SK-N-SH treated with all-trans-retinoic acid at 6 μM for 48 hours (cell line): ENCODE results near the gene NCAM1.

Experiments
- CSRNP3 ChIP-seq: fragments of 250-450 bp; sonication (Bioruptor Pico); IDR thresholded peaks from 2 replicates; pipeline ENCODE4 v1.5.1; 2021; ENCODE audit warnings: mild to moderate bottlenecking, moderate library complexity
- ISL1 ChIP-seq: fragments of 250-450 bp; sonication (Bioruptor Pico); IDR thresholded peaks from 2 replicates; pipeline ENCODE4 v2.1.2; 2022; ENCODE audit warnings: mild to moderate bottlenecking, moderate library complexity
- PATZ1 ChIP-seq: fragments of 250-450 bp; sonication (Bioruptor Pico); IDR thresholded peaks from 2 replicates; pipeline ENCODE4 v1.8.0; 2020; ENCODE audit warnings: mild to moderate bottlenecking, moderate library complexity, borderline replicate concordance
- POU6F1 ChIP-seq: fragments of 250-450 bp; sonication (Bioruptor Pico); IDR thresholded peaks from 2 replicates; pipeline ENCODE4 v1.8.0; 2021; ENCODE audit warnings: low read depth, mild to moderate bottlenecking, moderate library complexity, borderline replicate concordance
- RARB ChIP-seq: fragments of 250-450 bp; sonication (Bioruptor Pico); IDR thresholded peaks from 2 replicates; pipeline ENCODE4 v1.8.0; 2021; ENCODE audit warnings: mild to moderate bottlenecking, moderate library complexity
- TCF4 ChIP-seq: fragments of 250-450 bp; sonication (Bioruptor Pico); IDR thresholded peaks from 2 replicates; pipeline ENCODE4 v1.8.0; 2021; ENCODE audit warnings: mild to moderate bottlenecking, moderate library complexity, borderline replicate concordance
- ZC3H10 ChIP-seq: fragments of 250-450 bp; sonication (Bioruptor Pico); IDR thresholded peaks from 2 replicates; pipeline ENCODE4 v1.5.1; 2021; ENCODE audit warnings: mild to moderate bottlenecking, moderate library complexity
- ZFP3 ChIP-seq: fragments of 250-450 bp; sonication (Bioruptor Pico); IDR thresholded peaks from 2 replicates; pipeline ENCODE4 v1.5.0; 2020; ENCODE audit warnings: mild to moderate bottlenecking, moderate library complexity
- ZNF70 ChIP-seq: fragments of 450-650 bp; formaldehyde crosslinking; IDR thresholded peaks from 2 replicates; pipeline ENCODE4 v1.5.0; 2020; ENCODE audit warnings: mild to moderate bottlenecking, moderate library complexity

GRCh38 chr11:113269636-113270035 lies 308.4 kb downstream of the NCAM1 start:
- TF ChIP-seq ISL1 (CRISPR knock-in tag) (no peak), ZNF70 (CRISPR knock-in tag) (no peak), ZC3H10 (CRISPR knock-in tag) (no peak), ZFP3 (CRISPR knock-in tag) (no peak), PATZ1 (CRISPR knock-in tag) (no peak), CSRNP3 (no peak), TCF4 (no peak), RARB (CRISPR knock-in tag) (no peak), POU6F1 (CRISPR knock-in tag) (no peak)
